Right atrium auricular region (tissue), 2 donors: ENCODE results near the gene EDDM13. TPM values are rescaled to one million over a fixed set of nuclear protein-coding genes. Genes with fewer than 3 reads are reported as not detected.

Experiments used
- DNase-seq: peaks from one replicate; pipeline ENCODE4 v3.0.0-alpha.2; 2019; ENCODE audit warnings: low spot score
- H3K27ac ChIP-seq, 2 donors: fragments of 200-600 bp; sonication (generic); 1 replicate in 1 of 2; 2 replicates in 1 of 2; pipeline ENCODE4 v1.5.1; 2016 to 2019
- H3K27me3 ChIP-seq, 2 donors: fragments of 200-600 bp; sonication (generic); one replicate each; pipeline versions ENCODE4 v1.5.1 to v1.6.0; 2017 to 2019
- H3K36me3 ChIP-seq: fragments of 200-600 bp; sonication (generic); one replicate; pipeline ENCODE4 v1.5.1; 2016
- H3K4me1 ChIP-seq, 2 donors: fragments of 200-600 bp; sonication (generic); one replicate each; pipeline versions ENCODE4 v1.5.1 to v1.6.0; 2017 to 2019
- H3K4me3 ChIP-seq, 2 donors: fragments of 200-600 bp; sonication (generic); 1 replicate in 1 of 2; 2 replicates in 1 of 2; pipeline ENCODE4 v1.5.1; 2017 to 2019; ENCODE audit warnings: mild to moderate bottlenecking in 1 of 2, moderate library complexity in 1 of 2
- H3K9me3 ChIP-seq, 2 donors: fragments of 200-600 bp; sonication (generic); one replicate each; pipeline ENCODE4 v1.5.1; 2019
- total RNA-seq, 2 donors: library from RNA; depleted of rRNA; stranded (reverse); fragments of >200 nt; gene quantifications; one replicate each; pipeline ENCODE4 v1.1.0, GENCODE V29; 2016
- TF ChIP-seq, protein P1 (sequence below), 2 donors: fragments of 200-600 bp; sonication (generic); IDR thresholded peaks; one replicate each; pipeline ENCODE4 v1.5.1; 2019; ENCODE audit warnings: antibody characterized with exemption in 2 of 2

EDDM13 gene
- total RNA-seq, 2 donors from 2014 or later = not detected

DNA sequence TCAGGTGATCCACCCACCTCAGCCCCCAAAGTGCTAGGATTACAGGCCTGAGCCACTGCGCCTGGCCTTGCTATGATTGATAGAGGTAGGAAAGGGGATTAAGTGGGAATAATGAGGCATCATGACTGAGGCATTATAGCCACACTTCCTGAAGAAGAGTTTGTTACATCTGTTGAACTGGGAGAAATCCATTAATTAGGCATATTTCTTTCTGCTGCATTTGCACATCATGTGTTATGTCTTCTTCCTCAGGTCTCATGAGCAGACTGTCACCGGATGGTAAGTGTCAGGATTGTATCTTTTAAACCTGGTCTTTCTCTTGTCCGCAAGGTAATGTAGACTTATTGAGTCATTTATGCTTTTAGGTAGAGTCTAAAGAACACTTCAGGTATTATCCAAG, 12.2 kb downstream of the EDDM13 start:
- Histone ChIP-seq H3K4me1 (no peaks in the 10 kb centered on the region), H3K36me3 (no peaks in the 10 kb centered on the region), H3K4me3 (no peak overlapping the region), H3K27ac (no peak overlapping the region), H3K9me3 (no peaks in the 10 kb centered on the region), H3K27me3 (no peaks in the 10 kb centered on the region)
- TF ChIP-seq, protein P1, sequence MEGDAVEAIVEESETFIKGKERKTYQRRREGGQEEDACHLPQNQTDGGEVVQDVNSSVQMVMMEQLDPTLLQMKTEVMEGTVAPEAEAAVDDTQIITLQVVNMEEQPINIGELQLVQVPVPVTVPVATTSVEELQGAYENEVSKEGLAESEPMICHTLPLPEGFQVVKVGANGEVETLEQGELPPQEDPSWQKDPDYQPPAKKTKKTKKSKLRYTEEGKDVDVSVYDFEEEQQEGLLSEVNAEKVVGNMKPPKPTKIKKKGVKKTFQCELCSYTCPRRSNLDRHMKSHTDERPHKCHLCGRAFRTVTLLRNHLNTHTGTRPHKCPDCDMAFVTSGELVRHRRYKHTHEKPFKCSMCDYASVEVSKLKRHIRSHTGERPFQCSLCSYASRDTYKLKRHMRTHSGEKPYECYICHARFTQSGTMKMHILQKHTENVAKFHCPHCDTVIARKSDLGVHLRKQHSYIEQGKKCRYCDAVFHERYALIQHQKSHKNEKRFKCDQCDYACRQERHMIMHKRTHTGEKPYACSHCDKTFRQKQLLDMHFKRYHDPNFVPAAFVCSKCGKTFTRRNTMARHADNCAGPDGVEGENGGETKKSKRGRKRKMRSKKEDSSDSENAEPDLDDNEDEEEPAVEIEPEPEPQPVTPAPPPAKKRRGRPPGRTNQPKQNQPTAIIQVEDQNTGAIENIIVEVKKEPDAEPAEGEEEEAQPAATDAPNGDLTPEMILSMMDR (IDR thresholded peaks at IDR 0.05) = no peak
- DNase-seq = no peak

DNA sequence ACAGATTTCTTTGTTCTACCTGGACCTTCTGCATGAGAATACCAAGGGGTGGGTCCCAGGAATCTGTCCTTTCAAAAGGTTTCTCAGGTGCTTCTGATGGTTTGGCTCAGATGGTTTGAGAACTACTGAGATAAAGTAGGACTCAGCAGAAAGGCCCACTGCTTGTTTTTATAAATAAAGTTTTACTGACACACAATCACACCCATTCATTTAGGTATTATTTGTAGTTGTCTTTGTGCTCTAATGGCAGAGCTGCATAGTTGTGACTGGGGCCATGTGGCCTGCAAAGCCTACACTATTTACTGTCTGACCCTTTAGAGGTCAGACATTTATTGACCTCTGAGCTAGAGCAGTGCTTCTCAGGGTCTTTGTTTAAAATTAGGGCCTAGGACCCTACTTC, 17.6 kb downstream of the EDDM13 start:
- Histone ChIP-seq H3K27me3 (no peaks in the 10 kb centered on the region), H3K9me3 (no peaks in the 10 kb centered on the region), H3K4me3 (no peak overlapping the region), H3K27ac (no peak overlapping the region), H3K4me1 (no peaks in the 10 kb centered on the region), H3K36me3 (peaks cover 12% of the 10 kb centered on the region)
- DNase-seq = no peak
- TF ChIP-seq, protein P1 (IDR thresholded peaks at IDR 0.05) = no peak

DNA sequence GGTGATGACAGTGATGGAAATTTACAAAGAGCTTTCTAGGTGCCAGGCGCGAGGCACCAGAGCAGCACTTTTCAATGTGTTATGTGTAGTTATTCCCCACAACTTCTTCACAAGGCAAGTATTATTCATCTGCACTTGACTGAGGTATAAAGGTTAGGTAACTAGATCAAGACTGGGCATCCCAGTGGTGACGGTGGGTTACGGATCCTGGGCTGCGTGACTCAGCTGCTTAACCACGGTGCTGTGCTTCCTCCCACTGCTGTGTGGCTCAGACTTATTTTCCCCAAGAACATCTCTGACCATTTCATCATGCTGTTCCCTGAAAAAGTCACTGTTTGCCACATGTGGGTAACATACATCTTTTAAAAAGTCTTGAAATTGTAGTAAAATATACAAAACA, 19.3 kb downstream of the EDDM13 start:
- H3K27ac ChIP-seq = no peak overlapping the region
- H3K4me1 ChIP-seq = no peaks in the 10 kb centered on the region
- H3K27me3 ChIP-seq = no peaks in the 10 kb centered on the region
- H3K9me3 ChIP-seq = no peaks in the 10 kb centered on the region
- H3K36me3 ChIP-seq = peaks cover 24% of the 10 kb centered on the region
- TF ChIP-seq, protein P1 (IDR thresholded peaks at IDR 0.05) = no peak
- no peak overlapping the region for H3K4me3 ChIP-seq
- DNase-seq = no peak

DNA sequence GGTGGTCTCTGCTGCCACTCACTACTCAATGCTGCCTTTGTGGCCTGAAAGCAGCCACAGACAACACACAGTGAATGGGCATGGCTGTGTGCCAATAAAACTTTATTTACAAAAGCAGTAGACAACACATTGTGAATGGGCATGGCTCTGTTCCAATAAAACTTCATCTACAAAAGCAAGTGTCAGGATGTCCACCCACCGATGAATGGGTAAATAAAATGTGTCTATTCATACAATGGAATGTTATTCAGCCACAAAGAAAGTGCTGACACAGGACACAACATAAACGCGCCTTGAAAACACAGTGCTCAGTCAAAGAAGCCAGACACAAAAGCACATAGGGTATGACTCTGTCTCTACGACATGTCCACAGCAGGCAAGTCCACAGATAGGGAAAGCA, 22.0 kb downstream of the EDDM13 start:
- Histone ChIP-seq H3K4me3 (no peak overlapping the region), H3K9me3 (no peaks in the 10 kb centered on the region), H3K4me1 (no peaks in the 10 kb centered on the region), H3K27me3 (no peaks in the 10 kb centered on the region), H3K36me3 (peaks cover 24% of the 10 kb centered on the region), H3K27ac (no peak overlapping the region)
- DNase-seq = no peak
- TF ChIP-seq, protein P1 (IDR thresholded peaks at IDR 0.05) = no peak

DNA sequence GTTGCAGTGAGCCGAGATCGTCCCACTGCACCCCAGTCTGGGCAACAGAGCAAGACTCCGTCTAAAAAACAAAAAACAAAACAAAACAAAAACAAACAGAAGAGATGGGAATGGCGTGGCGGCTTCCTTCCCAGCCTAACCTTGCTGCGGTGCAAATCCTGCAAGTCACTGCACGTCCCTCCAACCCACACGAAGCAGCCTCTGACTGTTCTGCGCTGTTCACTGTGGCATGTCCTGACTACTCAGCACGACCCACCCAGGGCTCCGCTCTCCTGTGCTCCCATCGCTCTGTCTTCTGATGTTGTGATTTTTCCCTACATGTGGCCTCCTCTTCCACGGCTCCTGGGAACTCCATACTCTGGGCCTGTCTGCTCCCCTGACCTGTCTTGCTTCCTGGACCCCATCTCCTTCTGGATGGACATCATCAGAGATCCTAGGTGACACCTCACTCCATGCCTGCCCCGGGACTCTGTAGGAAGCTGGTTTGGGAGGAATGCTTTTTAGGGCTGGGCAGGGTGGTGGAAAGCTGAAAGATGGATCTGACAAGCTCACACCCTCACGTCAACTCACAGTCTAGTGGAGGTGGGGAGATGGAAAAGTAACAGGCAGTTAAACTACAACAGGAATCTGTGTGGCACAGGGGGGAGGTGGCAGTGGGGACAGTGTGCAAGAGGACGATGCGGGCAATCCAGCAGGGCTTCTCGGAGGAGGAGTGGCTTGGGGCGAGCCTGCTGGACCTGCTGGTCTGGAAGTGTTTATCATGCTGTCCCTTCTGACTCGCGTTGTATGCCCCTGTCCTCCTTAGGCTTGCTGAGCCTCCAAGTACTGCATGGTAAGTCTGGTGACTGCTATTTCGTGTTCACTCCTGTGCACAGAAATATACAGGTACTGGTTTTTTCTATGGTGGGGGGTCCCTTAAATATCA, 23.2 kb downstream of the EDDM13 start:
- Histone ChIP-seq H3K9me3 (no peaks in the 10 kb centered on the region), H3K27ac (no peak overlapping the region), H3K4me3 (no peak overlapping the region), H3K36me3 (peaks cover 24% of the 10 kb centered on the region), H3K4me1 (no peaks in the 10 kb centered on the region), H3K27me3 (no peaks in the 10 kb centered on the region)
- DNase-seq = no peak
- TF ChIP-seq, protein P1 (IDR thresholded peaks at IDR 0.05) = no peak
